Measurements from ENCODE around the gene SP100.

- TF ChIP-seq EZH2 (IDR thresholded peaks at IDR 0.05; ENCODE audit: insufficient read depth, poor library complexity, severe bottlenecking) = no peak
- TF ChIP-seq EZH2phosphoT487 (IDR thresholded peaks at IDR 0.05; ENCODE audit: insufficient read depth, low read depth) = no peak
Observed at GRCh38 chr2:230447036-230447435, 31.0 kb downstream of the SP100 start.

Data from GM23248 (cell line).